Amygdala (tissue), 56 donors: ENCODE results near the gene GYS2.

Experiments used
- DNase-seq, 56 donors: peaks; one replicate each; lab custom pipeline; 2025; lab: John Stamatoyannopoulos, UW

Gene GYS2

DNA sequence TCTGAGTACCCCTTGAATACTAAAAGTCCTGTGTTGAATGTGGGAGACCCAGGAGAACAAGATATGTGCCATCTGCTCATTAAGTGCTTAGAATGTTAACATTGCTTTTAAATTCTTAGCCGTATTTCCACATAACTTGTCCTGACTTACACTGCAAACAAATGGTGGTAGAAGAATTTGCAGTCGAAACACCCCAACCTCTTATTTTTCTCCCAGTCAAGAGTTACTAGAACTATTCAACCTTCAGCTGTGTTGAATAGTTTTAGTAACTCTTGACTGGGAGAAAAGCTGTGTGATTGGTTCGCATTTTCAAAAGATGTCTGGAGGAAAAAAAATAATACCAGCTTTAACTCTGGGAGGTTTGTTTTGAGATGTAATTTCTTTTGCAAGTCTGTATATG lies 86.2 kb downstream of the GYS2 start:
- DNase-seq, result no peak

DNA sequence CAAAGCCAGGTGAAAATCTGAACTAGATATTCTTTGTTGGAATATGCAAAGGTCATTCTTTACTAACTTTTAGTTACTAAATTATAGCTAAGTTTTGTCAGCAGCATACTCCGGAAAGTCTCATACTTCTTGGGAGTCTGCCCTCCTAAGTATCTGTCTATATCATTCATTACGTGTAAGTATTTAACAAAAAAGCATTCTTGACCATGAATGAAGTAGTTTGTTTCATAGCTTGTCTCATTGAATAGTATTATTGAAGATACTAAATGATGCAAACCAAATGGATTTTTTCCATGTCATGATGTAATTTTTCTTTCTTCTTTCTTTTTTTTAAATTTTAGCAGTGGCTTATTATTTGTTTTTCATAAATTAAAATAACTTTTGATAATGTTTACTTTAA lies 88.4 kb downstream of the GYS2 start:
- no peak for DNase-seq

DNA sequence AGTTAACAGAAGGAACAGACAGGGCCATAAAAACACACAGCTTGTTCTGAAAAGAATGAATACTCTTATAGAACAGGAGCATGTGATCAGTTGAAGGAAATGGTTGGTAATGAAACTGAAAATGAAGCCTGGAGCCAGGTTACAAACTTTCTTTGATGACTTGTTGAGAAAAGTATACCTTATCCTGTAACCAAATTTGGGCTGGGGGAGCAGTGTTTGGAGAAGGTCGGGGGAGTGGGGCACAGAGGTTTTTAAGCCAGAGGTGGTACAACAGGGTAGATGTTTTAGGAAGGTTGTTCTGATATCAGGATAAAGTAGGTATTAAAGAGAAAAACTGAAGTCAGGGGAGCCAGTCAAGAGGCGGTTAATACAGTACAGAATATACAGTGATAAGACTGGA lies 94.9 kb downstream of the GYS2 start:
- no peak for DNase-seq

DNA sequence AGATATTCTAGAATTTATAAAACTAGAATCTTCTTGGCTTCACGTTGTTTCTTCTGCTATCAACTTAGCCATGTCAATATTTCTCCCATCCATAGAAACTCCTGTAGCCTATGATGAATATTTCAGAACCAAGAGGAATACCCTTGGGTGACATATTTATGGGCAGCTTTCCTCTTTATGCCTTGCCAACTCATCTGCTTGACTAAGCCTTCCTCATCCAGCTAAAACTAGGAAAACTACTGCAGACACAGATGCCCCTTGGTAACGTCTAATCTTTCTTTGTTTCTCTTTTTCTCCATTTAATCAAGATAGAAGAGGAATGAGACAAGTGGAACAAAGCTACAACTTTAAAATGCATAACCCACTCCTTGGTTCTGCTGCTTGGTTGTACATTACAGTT lies 96.8 kb downstream of the GYS2 start:
- DNase-seq, result no peak

GRCh38 chr12:21505888-21506287 lies 98.8 kb downstream of the GYS2 start:
- DNase-seq, result no peak

DNA sequence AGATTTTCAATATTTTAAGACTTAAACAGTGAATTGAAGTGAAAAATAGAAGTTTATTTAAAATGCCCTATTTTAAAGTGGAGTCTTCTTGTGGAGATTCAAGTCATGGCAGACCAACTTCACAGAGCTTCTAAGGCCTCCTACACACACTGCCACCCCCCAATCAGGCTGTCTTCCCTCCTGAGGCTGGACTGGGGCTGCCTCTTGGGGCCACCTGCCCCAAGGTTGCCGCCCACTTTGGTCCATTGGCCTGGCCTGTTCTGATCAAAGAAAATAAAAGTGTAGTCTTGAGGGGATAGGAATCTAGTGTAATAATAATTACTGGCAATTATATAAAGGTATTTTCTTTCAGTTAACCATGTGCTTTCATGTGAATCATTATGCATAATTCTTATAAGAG lies 101.8 kb downstream of the GYS2 start:
- DNase-seq, result no peak

DNA sequence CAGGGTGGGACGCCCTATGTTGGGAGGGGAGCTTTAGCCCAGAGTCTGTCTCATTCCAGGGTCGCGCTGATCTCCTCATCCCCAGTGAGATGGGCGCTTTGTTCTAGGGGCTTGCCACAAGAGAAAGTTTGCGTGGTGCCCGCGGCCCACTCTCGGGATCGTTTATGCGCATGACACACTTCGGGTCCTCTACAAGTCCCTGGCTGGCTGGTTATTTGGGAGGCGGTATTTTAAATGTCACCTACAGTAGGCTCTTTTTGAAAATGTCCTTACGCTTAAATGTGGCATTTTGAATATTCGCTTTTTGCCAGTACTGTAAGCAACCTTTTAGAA lies 102.5 kb downstream of the GYS2 start:
- peak in 18 of 56 donors; percentile 8 to 45 (median 29) for DNase-seq

GRCh38 chr12:21501258-21502163 lies 103.1 kb downstream of the GYS2 start, which contains the start of the genes GOLT1B and RECQL:
Gene GOLT1B, plus strand, starts transcription at chr12:21501789. Its CDS starts 135 bp downstream, at chr12:21501924.
Gene RECQL, minus strand, starts transcription at chr12:21501635. Its CDS starts 2,065 bp downstream, at chr12:21499570.
- peak; percentile 53 to 98 (median 91) for DNase-seq

DNA sequence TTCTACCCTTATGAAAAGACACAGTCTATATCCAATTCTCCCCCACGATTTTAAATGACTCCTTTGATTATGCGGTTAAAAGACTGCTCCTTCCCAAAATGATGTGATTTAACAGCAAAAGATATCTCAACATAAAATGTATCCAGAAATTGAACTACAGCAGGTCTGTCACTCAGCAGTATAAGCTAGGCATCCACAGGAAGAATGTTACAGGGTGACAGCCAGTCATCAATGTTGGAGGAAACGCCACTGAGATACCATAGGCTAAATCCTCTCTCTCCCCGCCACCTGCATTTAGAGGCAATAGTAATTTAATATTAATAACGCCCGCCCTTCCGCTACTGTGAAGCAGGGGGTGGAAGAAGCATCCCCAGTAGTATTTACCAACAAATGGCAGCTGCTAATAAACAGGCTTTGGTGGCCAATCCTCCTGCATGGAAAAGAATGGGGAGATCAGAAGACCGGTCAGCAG lies 103.8 kb downstream of the GYS2 start:
- no peak for DNase-seq

GRCh38 chr12:21499765-21500164 lies 104.9 kb downstream of the GYS2 start:
- DNase-seq, result no peak
